CD4-positive, alpha-beta T cell treated with Interferon alpha-2 for 1 hour (primary cell): Measurements from ENCODE around the gene SRSF1.

Experiments
- DNase-seq, 2 donors: peaks; one replicate each; pipeline ENCODE4 v3.0.0-alpha.2; 2020 to 2022

SRSF1 gene

GRCh38 chr17:58010067-58010799 lies 3.2 kb upstream of the SRSF1 start:
- DNase-seq = no peak

DNA sequence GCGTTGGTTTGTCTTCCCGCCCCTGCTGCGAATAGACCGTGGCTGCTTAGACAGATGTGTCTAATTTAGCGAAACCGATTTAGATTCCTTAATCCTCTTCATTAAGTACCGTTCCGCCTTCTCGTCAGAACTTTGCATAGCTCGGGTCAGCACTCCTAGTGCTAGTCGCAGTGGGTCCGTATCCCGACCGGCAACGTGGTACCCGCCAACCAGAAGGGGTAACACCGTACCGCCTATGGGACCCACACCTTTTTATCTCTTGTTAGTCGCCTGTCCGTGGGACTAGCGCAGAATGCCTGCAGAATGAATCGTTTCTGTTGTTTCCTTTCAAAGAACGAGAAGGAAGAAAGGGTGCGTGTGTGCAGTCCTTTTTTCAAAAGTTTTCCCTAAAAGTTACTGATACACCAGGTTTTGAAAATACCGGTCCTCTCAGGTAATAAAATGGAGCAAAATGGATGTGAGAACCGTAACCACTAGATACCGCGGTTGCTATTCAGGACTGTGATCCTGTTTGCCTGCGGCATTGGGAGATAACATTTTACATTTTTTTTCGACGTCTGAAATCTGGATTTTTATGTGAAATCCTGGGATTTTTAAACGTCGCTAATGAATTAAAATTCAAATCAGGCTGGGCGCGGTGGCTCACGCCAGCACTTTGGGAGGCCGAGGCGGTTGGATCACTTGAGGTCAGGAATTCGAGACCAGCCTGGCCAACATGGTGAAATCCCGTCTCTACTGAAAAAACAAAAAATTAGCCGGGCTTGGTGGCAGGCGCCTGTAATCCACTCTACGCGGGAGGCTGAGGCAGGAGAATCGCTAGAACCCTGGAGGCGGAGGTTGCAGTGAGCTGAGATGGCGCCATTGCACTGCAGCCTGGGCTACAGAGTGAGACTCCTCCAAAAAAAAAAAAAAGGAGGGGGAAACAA lies 998 bp upstream of the SRSF1 start:
- DNase-seq = no peak

DNA sequence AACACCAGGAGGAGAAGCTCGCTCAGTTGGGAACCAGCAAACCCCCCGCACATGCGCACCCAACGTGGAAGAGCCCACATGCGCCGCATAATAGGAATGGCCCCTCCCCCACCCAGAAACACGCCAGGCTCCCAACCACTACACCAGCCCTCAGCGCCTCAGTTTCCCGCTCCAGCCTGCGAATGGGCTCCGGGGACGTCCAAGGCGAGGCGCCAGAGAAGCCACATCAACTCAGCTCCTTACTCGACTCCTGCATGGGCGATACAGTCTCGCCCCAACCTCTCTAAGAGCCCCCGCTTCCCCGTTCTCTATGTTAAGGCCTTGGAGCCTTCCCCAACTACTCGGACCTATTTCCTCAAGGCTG lies 504 bp downstream of the SRSF1 start:
- DNase-seq = no peak

DNA sequence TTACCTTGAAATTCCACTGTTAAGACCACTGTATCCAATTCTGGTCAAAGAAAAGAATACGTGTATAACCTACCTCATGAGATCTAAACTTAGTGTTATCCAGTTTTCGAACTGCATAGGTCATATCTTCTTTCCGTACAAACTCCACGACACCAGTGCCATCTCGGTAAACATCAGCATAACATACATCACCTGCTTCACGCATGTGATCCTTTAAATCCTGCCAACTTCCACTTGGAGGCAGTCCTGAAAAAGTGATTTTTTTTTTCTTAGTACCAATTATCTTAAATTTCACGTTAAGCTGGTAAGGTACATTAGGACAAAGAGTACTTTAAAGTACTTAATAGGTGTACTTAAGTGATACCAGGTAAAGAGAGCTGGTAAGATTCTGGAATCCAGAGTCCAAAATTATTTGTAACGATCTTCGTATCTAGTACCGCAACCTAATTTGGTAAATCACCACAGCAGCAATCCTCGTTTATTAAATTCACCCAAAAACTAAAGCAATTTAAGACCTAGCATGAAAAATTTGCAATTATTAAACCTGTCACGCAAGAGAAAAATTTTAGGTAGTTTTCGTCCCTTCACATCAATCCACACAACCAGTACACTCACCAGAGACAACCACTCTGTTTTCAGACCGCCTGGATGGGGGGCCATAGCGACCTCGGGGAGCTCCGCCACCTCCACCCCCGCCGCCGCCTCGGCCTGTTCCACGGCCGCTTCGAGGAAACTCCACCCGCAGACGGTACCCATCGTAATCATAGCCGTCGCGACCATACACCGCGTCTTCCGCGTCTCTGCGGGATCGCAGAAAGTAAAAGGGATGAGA lies 1.1 kb downstream of the SRSF1 start:
- peak; percentile 54 to 64 for DNase-seq

GRCh38 chr17:58005031-58005727 lies 1.9 kb downstream of the SRSF1 start:
- no peak for DNase-seq

GRCh38 chr17:58004060-58004459 lies 3.0 kb downstream of the SRSF1 start:
- DNase-seq = no peak

- no peak for DNase-seq
These were observed 4.1 kb downstream of the SRSF1 start for GRCh38 chr17:58002973-58003372.

DNA sequence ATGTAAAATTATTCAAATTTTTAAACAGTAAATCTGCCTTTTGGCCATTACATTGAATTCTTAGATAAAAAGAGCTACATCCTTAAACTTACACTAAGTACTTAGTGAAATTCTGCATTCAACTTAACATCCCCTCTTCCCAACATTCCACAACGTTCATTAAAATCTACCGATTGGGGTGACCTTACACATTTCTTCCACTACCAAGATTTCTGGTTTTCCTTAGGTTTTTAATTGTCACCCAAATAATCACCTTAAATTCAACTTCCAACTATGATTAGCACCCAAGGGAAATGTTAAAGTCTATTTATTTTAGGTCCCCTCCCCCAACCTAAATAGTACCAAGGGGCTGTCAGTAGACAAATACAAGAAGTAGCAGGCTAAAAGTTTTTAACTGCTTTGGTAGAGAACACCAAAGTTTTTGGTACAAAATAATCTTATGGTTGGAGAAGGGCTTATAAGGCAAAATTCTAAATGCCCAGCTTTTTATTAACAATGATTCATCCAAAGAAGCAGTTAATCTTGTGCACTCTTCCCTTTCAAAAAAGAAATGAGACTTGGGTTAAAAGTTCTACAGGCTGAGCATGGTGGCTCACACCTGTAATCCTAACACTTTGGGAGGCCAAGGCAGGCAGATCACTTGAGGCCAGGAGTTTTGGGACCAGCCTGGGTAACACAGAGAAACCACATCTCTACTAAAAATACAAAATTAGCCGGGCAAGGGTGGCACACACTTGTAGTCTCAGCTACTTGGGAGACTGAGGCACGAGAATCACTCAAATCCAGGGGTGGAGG lies 4.7 kb downstream of the SRSF1 start:
- no peak for DNase-seq

- DNase-seq = no peak
These were observed 5.5 kb downstream of the SRSF1 start for GRCh38 chr17:58001461-58002124.

DNA sequence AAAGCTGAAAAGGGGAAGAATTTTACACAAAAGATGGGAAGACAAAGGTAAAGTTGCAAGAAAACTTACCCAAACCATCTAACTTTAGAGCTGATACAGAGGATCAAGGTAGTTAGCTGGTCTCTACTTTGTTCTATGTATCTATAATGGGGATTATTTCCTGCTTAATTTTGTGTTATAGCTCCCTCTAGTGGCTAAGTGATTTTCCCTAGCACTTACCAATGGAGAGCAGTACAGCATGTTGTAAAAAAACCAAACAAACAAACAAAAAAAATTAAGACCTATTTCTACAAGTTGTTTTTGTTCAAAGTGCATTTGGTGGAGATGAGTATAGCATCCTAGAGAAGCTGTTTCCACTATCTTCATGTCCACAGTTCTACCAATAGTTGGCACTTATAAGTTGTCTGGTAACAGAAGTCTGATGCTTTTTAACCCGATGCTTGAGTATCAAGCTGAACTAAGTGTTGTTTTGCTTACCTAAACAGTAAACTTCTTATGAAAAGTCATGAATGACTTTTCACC lies 7.5 kb downstream of the SRSF1 start:
- DNase-seq = peak in 1 of 2 donors; percentile 85

GRCh38 chr17:57999010-57999495 lies 8.0 kb downstream of the SRSF1 start:
- no peak for DNase-seq

DNA sequence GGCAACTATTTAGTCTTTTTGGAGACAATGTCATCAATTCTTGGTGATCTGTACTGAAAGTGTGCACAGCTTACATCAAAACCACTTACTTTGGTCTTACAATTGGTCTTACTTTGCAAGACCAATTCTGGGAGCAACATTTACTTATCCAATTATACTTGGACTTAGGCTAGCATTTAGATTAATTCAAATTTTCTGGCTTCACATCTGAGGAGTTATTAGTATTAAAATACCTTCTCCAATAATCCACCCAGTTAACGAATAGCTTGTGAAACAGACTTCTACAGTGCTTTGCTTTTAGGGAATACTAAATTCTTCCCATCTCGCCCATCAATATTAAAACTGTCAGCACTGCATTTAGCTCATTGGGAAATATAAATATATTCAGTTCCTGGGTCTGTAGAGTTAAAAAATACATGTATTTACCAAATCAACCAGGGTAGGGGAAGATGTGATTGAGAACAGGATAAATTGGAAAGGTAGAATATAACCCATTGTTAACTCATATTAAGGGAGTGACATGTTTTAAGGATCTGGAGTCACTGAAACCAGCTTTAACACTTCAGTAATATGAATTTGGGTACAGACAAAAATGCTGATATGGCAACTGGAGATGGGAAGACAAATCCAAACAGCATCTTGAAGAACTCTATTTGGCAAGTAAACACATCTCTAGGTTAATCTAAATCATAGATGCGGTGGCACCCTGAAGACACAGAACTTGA lies 9.8 kb downstream of the SRSF1 start:
- DNase-seq = no peak

GRCh38 chr17:57995076-57995956 lies 11.7 kb downstream of the SRSF1 start:
- DNase-seq = peak; percentile 64 to 76

GRCh38 chr17:57994436-57994835 lies 12.6 kb downstream of the SRSF1 start:
- DNase-seq = no peak

DNA sequence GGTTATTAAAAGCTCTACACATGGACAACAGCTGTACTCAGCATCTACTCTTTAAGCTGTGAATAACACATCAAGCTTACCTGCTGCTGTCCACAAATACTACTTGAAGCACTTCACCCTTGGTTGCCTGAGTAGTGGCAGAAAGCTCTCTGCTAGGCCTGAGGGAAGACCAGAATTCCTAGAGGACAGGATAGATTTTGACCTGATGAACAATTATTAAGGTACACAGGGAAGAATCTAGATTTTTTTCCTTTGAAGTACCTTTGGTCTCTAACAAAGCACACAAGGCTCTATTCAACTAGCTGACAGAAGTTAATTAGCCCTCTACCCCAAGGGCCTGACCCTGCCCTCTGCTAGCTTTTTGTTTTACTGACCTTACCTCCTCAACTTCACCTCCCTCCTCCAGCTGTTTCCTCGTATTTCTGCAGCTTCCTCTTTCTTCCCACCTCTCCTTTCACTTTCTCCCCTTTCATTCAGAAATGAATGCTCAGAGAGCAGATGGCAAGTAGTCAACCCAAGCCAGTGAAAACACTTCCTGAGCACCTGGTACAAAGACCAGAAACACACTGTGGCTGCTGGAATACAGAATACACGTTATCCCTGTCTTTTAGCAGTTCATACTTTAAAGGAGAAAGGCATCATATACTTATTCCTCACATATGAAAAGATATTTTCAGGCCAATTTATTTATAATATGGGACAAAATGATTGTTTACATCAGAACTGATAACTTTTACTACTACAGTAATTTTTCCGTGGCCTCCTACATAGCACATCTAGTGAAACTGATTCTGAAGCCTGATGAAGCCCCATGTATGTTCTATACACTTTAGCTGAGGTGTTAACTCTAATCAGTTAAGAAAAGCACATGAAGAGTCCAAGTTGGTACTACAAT lies 13.3 kb downstream of the SRSF1 start:
- DNase-seq = no peak

DNA sequence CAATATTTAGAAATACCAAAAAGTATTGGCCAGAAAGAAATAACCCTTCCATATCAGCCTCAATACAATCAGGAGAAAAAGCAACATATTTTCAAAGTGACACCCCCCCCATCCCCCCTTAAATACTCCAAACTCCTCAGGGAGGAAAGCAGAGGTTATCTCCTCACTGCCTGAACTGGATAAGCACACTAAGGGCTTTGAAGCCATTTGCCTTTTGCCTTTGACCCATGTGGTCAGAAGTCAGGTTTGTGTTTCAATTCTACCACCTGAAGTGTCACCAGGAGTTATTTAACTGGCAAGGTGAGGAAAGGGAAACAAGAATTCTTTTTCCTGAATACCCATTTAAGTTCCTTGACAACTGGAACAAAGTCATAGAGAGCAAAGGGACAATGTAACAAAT lies 15.5 kb downstream of the SRSF1 start:
- DNase-seq = no peak

DNA sequence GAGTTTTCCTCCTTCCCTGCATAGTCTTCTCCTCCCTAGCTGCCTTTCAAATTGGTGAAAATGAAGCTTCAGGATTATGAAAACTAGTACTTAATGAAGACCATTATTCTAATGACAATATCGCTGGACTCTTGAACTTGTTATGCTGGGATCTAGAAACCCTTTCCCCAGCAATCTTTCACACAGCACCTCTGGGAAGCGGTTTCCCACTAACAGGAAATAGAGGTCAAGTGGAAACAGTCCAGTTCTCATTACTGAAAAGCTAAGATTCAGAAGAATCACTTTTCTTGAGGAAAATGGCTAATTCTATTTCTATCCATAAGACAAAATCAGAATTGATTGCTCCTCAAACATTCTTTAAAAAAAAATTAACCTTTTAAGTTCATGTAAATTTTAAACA lies 17.0 kb downstream of the SRSF1 start:
- no peak for DNase-seq
